Motor neuron (in vitro differentiated cells): ENCODE measurements around the gene LCE1A. TPM values are rescaled to one million over a fixed set of nuclear protein-coding genes. Genes with fewer than 3 reads are reported as not detected.

Source experiments
- ATAC-seq, 8 experiments: fragments of 200-7000 bp; cut with Tn5 transposase; replicated peaks in 6 of 8; 2 replicates each; pipeline ENCODE4 v1.8.0; 2021; ENCODE audit warnings: mild to moderate bottlenecking in 8 of 8, moderate library complexity in 8 of 8
- H3K27ac ChIP-seq, 2 donors: fragments of 250-450 bp; sonication (Bioruptor Pico); 2 replicates each; pipeline ENCODE4 v1.9.0; 2021; ENCODE audit warnings: antibody characterized with exemption in 2 of 2, mild to moderate bottlenecking in 2 of 2, moderate library complexity in 1 of 2
- H3K4me1 ChIP-seq, 2 donors: fragments of 250-450 bp; sonication (Bioruptor Pico); replicated peaks in 1 of 2; 2 replicates each; pipeline ENCODE4 v1.6.1; 2021; ENCODE audit warnings: antibody characterized with exemption in 2 of 2, mild to moderate bottlenecking in 2 of 2, moderate library complexity in 1 of 2
- H3K4me3 ChIP-seq, 5 donors: fragments of 250-450 bp; sonication (Bioruptor Pico); 2 replicates each; pipeline ENCODE4 v1.9.0; 2021; ENCODE audit warnings: antibody characterized with exemption in 5 of 5, mild to moderate bottlenecking in 5 of 5, moderate library complexity in 4 of 5
- WGBS, 10 experiments: fragments of 450-650 bp; shearing (Covaris generic); methylation state at CpG; one replicate each; pipeline ENCODE4 v1.0.0; 2022; 5-methylcytosine and 5-hydroxymethylcytosine counted together
- in situ Hi-C, 9 experiments: fragments of 400-800 bp; cut with MboI; loops; one replicate each; pipeline ENCODE4 v1.15.0; 2021; ENCODE audit warnings: low sequenced_read_pairs in 9 of 9, low pct_unique_long_range_greater_than_20kb in 2 of 9; ENCODE audit not compliant: unreplicated experiment in 9 of 9
- total RNA-seq, 8 experiments: library from RNA; unstranded; fragments of 300-600 nt; gene quantifications; 2 replicates each; pipeline versions ENCODE4 v1.2.3 to v1.2.4, GENCODE V29; 2022

Gene LCE1A
- total RNA-seq, 8 experiments from 2014 or later = not detected

DNA sequence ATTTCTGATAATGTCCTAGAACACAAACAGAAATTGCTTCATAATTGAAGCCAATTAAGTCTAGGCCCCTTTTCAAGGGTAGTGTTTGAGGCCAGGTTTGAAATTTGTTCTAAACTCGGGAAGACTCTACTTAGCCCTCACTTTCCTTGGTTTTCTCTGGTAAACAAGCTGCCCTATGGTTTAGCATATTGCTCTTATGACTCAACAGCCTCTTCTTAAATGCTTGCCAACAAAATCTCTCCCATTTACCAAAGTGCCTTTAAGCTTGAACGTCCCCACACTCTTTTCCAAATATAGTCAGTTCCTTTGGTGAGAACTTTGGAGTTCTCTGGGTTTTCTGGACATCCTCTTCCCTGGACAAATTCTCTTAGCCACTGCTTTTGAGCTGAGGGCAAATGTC, 9.6 kb downstream of the LCE1A start:
- 0 to 58% (median 4%) methylated on average over 1 to 2 of the region's 2 CpGs; no CpG with 5 or more reads in 2 of the 10 experiments for WGBS, 10 experiments
- Histone ChIP-seq H3K4me3 (no peak overlapping the region), H3K27ac (no peak overlapping the region), H3K4me1 (no peaks in the 10 kb centered on the region)
- ATAC-seq = peak in 2 of 8 experiments; percentile 64 to 76
- in situ Hi-C loops = no loop called here

DNA sequence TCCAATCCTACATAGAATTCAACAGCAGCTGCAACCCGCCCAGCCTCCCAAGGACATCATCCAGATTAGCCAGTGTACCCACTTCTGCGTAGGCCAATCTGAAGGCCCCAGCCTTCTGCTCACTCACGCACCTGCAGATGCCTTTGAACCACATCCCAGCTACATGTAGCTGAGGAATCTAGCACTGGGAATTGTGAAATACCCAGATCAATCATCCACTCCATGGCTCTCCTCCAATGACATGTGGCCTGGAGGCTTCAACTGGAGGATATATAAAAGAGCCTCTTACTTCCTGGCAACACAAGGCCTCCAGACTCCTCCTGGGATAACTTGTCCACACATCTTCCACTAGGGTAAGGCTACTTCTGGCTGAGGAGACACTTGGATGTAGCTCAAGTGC, 15.3 kb downstream of the LCE1A start, which contains the start of gene LCE6A:
LCE6A (plus strand) TSS at position 301 of the 400 bp plus-strand sequence. CDS start 665 bp downstream, outside the sequence.
- no peak within 1 kb of the TSS for H3K4me3 ChIP-seq
- H3K4me1 ChIP-seq = no peaks in the 10 kb centered on the region
- WGBS, 10 experiments = 0 to 80% (median 33%) methylated on average over 1 to 3 of the region's 3 CpGs; no CpG with 5 or more reads in 5 of the 10 experiments
- H3K27ac ChIP-seq = no peak within 1 kb of the TSS
- in situ Hi-C loops = no loop called here
- no peak for ATAC-seq

DNA sequence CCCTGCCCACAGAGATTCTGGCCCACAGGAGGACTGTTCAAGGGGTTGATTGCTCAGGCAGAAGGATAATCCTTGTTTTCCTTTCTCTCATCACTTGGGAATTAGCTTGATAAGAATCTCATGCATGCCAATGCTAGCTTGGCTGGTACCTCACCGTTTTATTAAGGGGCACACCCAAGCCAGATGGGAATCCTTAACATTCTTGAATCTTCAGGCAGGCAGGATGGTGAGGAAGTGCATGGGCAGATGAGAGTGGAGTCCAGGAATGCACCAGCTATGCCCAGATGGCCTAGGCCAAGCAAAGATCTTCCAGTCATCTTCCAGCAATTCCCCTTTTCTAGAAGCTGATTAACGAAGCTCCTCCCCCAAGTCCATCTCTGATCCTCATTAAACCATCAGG, 28.4 kb downstream of the LCE1A start:
- no peak overlapping the region for H3K27ac ChIP-seq
- 0 to 45% (median 17%) methylated on average over 1 to 2 of the region's 2 CpGs; no CpG with 5 or more reads in 3 of the 10 experiments for WGBS, 10 experiments
- H3K4me3 ChIP-seq = no peak overlapping the region
- in situ Hi-C loops = loop anchor here in 1 of 9 experiments (25.0 kb wide), 1 partner anchor 193 kb away; the partner anchor contains the start of gene LCE2D
- peak in 1 of 8 experiments; percentile 51 for ATAC-seq
- no peaks in the 10 kb centered on the region for H3K4me1 ChIP-seq

DNA sequence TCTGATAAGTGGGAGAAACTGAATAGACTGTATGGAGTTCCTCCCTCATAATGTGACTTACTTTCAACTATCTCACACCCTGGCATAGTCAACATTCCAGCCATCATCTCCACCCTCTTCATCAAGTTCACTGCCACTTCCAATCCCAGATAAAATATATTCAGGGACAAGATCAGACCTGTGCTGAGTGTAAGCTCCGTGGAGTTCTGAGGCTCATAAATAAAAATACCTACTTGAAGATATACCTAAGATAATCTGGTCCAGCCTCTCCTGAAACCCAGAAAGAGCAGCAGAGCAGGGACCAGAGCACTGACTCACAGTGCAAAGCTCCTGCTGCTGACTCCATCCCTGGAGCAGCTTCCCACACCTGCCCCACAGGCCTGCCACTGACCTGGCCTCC, 30.8 kb downstream of the LCE1A start:
- WGBS, 10 experiments = 0 to 43% (median 30%) methylated on average over 1 of the region's 1 CpG; no CpG with 5 or more reads in 6 of the 10 experiments
- Histone ChIP-seq H3K4me3 (no peak overlapping the region), H3K27ac (no peak overlapping the region), H3K4me1 (no peaks in the 10 kb centered on the region)
- in situ Hi-C loops = loop anchor here in 1 of 9 experiments (25.0 kb wide), 1 partner anchor 196 kb away; the partner anchor contains the start of gene LCE2D
- ATAC-seq = peak in 2 of 8 experiments; percentile 34 to 57

DNA sequence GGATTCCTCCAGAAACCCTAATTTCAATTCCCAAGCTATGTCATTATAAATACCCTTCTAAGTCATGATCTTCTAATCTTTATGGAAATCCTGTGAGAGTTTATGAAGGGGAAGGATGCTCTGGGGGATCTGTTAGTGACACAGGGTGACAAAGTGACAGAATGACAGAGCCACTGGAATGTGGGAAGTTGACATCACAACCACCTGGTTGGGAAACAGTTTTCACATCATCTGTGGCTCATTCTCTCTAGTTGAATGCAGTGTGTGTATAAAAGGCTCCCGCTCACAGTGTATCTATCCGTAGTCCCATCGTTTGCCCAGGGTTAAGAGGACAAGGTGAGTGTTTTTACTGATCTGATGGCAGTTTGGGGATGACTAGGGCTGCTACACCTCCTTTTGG, 32.4 kb downstream of the LCE1A start, which contains the start of gene LCE7A:
LCE7A (plus strand) TSS at position 301 of the 400 bp plus-strand sequence. CDS start 702 bp downstream, outside the sequence.
- 40 to 78% (median 63%) methylated on average over 1 to 3 of the region's 3 CpGs; no CpG with 5 or more reads in 2 of the 10 experiments for WGBS, 10 experiments
- no peak within 1 kb of the TSS for H3K27ac ChIP-seq
- no peaks in the 10 kb centered on the region for H3K4me1 ChIP-seq
- ATAC-seq = no peak
- H3K4me3 ChIP-seq = no peak within 1 kb of the TSS
- in situ Hi-C loops = loop anchor here in 1 of 9 experiments (25.0 kb wide), 1 partner anchor 197 kb away; the partner anchor contains the start of gene LCE2D

DNA sequence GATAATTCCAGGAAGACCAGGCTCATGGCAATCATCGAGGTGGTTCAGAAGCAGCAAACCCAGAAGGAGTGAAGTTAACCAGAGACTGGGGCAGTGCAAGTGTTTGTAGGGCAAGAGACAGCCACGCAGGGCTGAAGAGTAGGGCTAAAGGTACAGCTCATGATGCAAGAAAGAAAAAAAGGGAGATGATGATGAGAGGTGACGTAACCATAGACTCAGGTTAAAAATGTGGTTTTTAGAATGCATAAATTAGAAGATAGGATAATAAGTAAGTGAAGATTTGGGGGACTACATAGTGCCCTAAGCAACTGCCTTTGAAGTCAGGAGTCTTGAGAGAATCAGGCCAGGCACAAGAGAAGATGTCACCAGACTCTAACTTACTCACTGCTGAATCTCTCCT, 32.9 kb downstream of the LCE1A start:
- in situ Hi-C loops = loop anchor here in 1 of 9 experiments (25.0 kb wide), 1 partner anchor 198 kb away; the partner anchor contains the start of gene LCE2D

DNA sequence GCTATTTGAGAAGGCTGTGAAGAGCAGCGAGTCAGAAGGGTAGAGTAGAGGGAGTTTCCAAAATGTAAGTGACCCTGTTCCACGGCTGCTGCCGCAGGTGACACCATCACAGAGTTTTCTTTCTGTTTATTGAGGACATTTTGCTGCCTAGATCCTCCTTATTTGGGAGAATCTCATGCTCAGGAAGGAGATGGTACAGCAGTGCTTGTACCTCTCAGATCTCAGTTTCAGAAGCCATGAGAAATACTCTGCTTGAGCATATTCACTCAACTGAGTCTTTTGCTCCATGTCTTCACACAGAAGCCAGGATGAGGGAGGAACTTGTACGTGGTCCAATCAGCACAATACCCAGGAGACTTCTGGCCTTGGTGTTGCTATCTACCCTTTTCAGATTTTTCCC, 34.1 kb downstream of the LCE1A start:
- H3K4me3 ChIP-seq = no peak overlapping the region
- no peaks in the 10 kb centered on the region for H3K4me1 ChIP-seq
- ATAC-seq = no peak
- in situ Hi-C loops = loop anchor here in 1 of 9 experiments (25.0 kb wide), 1 partner anchor 199 kb away; the partner anchor contains the start of gene LCE2D
- no peak overlapping the region for H3K27ac ChIP-seq
- 0 to 80% (median 33%) methylated on average over 1 to 4 of the region's 4 CpGs; no CpG with 5 or more reads in 1 of the 10 experiments for WGBS, 10 experiments

More for the DNA sequence above, 32.9 kb downstream of the LCE1A start:
- Histone ChIP-seq H3K27ac (no peak overlapping the region), H3K4me3 (no peak overlapping the region), H3K4me1 (no peaks in the 10 kb centered on the region)
- ATAC-seq = no peak
- WGBS, 10 experiments = 30 to 66% (median 49%) methylated on average over 2 to 3 of the region's 3 CpGs; no CpG with 5 or more reads in 2 of the 10 experiments

DNA sequence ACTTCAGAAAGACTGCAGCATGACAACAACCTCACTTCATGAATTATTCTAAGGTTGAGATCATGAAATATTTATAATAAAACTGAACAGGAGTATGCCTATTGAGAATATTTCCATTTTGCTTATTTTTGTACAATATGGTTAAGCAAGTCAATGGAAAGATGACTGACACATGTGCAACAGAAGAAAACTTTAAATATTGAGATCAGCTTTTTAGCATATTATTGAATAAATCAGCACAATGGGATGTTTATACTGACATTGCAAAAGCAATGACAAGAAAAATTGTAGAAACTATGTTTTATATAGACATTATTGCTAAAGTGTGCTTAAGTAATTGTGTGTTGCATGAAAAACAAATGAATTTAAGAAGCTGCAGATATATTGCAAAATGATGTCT, 37.2 kb downstream of the LCE1A start:
- Histone ChIP-seq H3K27ac (no peak overlapping the region), H3K4me3 (no peak overlapping the region), H3K4me1 (no peaks in the 10 kb centered on the region)
- in situ Hi-C loops = loop anchor here in 1 of 9 experiments (25.0 kb wide), 1 partner anchor 202 kb away; the partner anchor contains the start of gene LCE2D
- peak in 2 of 8 experiments; percentile 61 to 69 for ATAC-seq

DNA sequence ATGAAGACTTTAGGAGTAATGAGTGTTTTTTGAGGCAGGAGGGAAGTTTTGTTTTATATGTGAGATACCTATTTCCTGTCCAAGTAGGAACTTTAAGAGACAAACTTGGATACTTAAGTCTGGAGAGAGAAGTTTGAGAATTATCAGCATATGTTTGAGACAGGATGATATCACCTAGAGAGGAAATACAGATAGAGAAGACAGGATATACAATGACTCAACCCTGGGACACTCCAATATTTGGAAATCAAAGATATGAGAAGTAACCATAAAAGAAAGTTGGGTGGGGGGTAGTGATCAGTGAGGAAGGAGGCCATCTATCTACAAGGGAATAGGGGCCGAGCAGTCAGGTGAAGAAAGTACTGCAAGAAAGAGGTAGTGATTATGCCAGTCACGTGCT, 39.0 kb downstream of the LCE1A start:
- Histone ChIP-seq H3K4me3 (no peak overlapping the region), H3K27ac (no peak overlapping the region), H3K4me1 (no peaks in the 10 kb centered on the region)
- in situ Hi-C loops = loop anchor here in 1 of 9 experiments (25.0 kb wide), 1 partner anchor 204 kb away; the partner anchor contains the start of gene LCE2D
- WGBS, 10 experiments = 0 to 92% (median 29%) methylated on average over 1 to 2 of the region's 2 CpGs; no CpG with 5 or more reads in 2 of the 10 experiments
- ATAC-seq = no peak

DNA sequence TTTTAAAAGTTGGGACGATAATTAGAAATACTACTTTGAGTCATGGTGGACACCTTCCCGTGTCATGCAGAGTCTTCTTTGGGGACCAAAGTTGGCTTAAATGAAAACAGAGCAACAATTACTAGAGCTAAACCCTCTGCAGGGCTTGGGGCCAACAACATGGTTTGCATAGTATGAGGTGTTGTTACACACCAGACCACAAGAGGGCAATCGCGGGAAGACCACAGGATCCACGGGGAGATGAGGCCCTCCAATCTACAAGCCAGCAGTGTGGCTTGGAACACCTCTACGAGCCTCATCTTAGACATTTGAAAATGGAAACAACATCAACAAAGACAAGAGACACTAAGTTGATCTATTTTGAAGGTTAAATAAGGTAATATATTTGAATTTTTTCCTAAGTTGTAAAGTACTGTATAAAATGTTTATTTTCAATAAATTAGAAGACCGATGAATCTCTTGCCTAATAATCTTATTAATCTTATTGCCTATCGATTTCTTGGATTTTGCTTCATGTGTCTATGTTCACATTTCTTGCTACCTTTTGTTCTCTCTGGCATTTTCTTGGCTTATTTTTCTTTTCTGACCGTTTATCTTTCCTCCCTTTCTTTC, 42.6 kb downstream of the LCE1A start:
- Histone ChIP-seq H3K27ac (no peak overlapping the region), H3K4me3 (no peak overlapping the region), H3K4me1 (no peaks in the 10 kb centered on the region)
- peak in 4 of 8 experiments; percentile 50 to 87 (median 65) for ATAC-seq
- in situ Hi-C loops = loop anchor here in 1 of 9 experiments (10.0 to 25.0 kb wide), 2 partner anchors 55 to 208 kb away; partner anchors contain the start of gene LCE2D
- WGBS, 10 experiments = 6 to 62% (median 36%) methylated on average over 3 to 9 of the region's 9 CpGs

DNA sequence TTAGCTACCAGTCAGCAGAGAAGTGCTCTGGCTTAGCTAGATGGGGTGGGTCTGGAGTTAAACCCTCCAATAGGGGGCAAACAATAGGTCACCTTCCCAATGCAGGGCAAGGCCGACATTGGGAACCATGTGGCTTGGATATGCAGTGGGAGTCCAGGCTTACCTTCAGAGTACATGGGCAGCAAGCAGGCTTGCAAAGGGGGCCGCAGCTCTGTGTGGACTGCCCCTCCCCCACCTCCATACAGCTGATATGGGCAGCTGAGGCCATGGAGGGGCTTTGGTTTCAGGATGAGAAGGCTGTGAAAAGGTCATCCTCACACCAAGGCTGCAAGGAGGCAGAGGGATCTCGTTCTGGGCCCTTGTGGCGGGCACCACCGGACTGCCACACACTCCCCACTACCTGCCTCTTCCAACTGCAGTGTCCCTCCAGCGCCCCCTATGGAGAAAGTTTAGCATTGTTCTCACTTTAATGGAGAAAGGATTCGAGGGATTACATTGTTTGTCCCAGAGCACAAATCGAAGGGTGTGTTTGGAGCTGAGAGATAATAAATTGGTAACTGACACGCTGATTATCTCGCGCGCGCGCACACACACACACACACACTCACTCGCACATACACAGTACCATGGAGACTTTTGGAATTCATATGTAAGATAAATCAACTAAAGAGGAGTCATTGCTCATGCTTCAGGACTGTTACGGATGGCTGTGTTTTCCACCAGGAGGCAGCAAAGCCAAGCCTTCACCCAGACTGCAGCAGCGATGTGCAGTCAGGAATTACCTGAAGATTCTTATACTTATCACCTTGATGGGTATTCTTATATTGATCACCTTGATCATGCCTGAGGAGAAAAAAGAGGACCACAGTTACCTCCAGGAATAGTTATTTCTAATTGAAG, 43.8 kb downstream of the LCE1A start:
- WGBS, 10 experiments = 10 to 69% (median 35%) methylated on average over 1 to 16 of the region's 17 CpGs; no CpG with 5 or more reads in 2 of the 10 experiments

DNA sequence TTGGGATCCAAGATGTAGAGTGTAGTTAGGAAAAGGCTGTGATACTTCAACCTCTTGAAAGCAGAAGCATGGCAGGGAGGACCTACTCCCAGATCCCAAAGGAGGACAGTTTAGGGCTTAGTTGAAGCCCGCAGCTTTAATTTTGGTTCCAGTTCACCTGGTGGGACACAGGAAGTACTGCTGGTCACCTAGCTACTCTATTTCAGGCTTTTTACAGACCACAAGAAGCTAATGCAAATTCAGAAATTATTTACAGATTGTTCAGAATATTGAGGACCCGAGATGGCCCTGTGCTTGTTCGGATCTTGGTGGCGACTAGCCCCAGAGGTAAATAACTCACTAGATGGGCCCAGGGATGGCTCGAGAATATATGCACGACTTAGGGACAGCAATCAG, 44.5 kb downstream of the LCE1A start:
- Histone ChIP-seq H3K4me1 (no peaks in the 10 kb centered on the region), H3K4me3 (no peak overlapping the region), H3K27ac (no peak overlapping the region)
- in situ Hi-C loops = loop anchor here in 1 of 9 experiments (10.0 to 25.0 kb wide), 2 partner anchors 53 to 209 kb away; partner anchors contain the start of gene LCE2D
- ATAC-seq = no peak
- 45 to 100% (median 70%) methylated on average over 1 to 6 of the region's 6 CpGs; no CpG with 5 or more reads in 3 of the 10 experiments for WGBS, 10 experiments

More for the DNA sequence above, 43.8 kb downstream of the LCE1A start:
- H3K4me3 ChIP-seq = no peak overlapping the region
- in situ Hi-C loops = loop anchor here in 1 of 9 experiments (10.0 to 25.0 kb wide), 2 partner anchors 54 to 209 kb away; partner anchors contain the start of gene LCE2D
- peak in 3 of 8 experiments; percentile 68 to 95 (median 93) for ATAC-seq
- H3K27ac ChIP-seq = no peak overlapping the region
- H3K4me1 ChIP-seq = no peaks in the 10 kb centered on the region
